Stimulated activated CD4-positive, alpha-beta T cell treated with anti-CD3 and anti-CD28 coated beads, TNF-alpha, amount 100 ng/mL, for 4 hours (primary cell): ENCODE measurements around the gene CAPNS1.
"Not testable (repeated sequence)": the region's sequence is repeated elsewhere in the genome, so short reads cannot be mapped to it uniquely, and the experiment has no call there.

Source experiments
- DNase-seq, 3 experiments: peaks; one replicate each; pipeline ENCODE4 v3.0.0-alpha.2; 2020; ENCODE audit warnings: low read depth in 3 of 3

CAPNS1 gene

GRCh38 chr19:36151144-36152018, 11.5 kb downstream of the CAPNS1 start:
- no peak for DNase-seq

- DNase-seq: no peak
These were observed 12.1 kb downstream of the CAPNS1 start for GRCh38 chr19:36152019-36152351.

DNA sequence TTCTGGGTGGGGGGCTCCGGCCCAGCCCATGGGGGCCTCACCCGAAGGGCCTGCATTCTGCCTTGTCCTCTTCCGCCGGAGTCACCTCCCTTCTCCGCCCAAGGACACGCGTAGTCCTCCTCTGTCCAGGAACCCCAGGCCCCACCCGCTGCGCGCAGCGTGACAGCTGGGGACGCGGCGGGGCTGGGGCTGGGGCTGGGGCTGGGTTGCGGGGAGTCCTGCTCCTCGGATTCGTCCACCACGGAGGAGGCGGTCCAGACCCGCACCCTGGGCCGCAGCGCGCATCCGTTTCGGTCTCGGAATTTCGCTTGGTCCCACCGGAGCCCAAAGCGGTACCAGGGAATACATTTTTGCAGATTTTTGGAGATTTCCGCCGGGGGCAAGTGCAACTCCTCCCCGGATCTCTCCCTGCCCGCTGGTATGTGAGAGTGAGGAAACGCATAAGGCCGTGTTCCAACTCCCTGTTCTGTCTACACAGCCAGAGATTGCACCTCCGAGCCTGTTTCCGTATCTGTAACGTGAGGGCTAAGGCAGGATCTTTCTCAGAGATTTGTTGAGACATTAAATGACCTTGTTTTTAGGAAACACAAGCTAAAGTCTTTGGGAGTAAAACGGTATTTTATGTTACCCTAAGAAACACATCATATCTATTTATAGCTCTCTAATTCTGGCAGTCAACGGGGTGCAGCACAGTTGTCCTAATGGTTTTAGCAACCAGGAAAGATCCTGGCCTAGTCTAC, 12.7 kb downstream of the CAPNS1 start, which contains the start of gene COX7A1:
Gene COX7A1, minus strand, starts transcription at position 96 of the 740 bp plus-strand sequence. Its CDS starts 40 bp downstream, at position 56.
- no peak for DNase-seq

DNA sequence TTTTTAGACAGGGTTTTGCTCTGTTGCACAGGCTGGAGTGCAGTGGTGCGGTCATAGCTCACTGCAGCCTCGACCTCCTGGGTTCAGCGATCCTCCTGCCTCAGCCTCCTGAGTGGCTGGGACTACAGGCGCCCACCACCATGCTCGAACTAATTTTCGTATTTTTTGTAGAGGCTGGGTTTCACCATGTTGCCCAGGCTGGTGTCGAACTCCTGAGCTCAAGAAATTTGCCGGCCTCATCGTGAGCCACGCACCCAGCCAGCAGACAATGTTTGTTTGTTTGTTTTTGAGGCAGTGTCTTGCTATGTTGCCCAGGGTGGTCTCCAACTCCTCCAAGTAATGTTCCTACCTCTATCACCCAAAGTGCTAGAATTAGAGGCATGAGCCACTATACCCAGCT, 13.3 kb downstream of the CAPNS1 start:
- no peak for DNase-seq

- no peak for DNase-seq
These were observed 21.1 kb downstream of the CAPNS1 start for GRCh38 chr19:36160821-36161596.

DNA sequence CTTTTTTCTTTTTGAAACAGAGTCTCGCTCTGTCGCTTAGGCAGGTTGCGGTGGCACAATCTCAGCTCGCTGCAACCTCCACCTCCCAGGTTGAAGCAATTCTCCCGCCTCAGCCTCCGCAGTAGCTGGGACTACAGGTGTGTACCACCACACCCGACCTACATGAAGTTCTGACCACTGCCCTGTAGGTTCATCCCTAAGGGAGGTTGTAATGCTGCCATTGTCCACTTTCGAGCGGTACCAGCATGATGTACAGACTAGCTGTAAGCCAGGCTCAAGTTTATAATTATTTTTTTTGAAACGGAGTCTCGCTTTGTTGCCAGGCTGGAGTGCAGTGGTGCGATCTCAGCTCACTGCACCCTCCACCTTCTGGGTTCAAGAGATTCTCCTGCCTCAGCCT, 23.9 kb downstream of the CAPNS1 start:
- no peak for DNase-seq

GRCh38 chr19:36169084-36169760, 29.4 kb downstream of the CAPNS1 start:
- no peak for DNase-seq

DNA sequence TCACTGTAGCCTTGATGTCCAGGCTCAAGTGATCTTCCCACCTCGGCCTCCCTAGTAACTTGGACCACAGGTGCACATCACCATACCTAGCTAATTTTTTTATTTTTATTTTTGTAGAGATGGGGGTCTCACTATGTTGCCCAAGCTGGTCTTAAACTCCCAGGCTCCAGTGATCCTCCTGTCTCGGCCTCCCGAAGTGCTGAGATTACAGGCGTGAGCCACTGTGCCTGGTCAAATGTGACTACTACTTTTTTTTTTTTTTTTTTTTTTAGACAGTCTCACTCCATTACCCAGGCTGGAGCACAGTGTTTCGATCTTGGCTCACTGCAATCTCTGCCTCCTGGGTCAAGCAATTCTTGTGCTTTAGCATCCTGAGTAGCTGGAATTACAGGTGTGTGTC, 33.0 kb downstream of the CAPNS1 start:
- no peak for DNase-seq

- not testable (repeated sequence) for DNase-seq
These were observed 34.0 kb downstream of the CAPNS1 start for GRCh38 chr19:36173846-36174245.

DNA sequence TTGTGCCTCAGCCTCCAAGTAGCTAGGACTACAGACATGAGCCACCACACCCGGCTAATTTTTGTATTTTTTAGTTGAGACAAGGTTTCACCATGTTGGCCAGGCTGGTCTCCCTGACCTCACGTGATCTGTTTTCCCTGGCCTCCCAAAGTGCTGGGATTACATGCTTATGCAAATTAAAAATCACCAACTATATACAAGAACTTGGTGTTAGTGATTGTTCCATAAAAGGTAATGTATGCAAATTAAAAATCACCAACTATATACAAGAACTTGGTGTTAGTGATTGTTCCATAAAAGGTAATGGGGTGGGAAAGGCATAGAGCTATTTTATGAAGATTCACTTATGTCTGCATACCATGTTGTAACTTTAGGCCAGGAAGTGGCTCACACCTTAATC, 39.2 kb downstream of the CAPNS1 start:
- not testable (repeated sequence) for DNase-seq

GRCh38 chr19:36182612-36183244, 42.9 kb downstream of the CAPNS1 start:
- no peak for DNase-seq

DNA sequence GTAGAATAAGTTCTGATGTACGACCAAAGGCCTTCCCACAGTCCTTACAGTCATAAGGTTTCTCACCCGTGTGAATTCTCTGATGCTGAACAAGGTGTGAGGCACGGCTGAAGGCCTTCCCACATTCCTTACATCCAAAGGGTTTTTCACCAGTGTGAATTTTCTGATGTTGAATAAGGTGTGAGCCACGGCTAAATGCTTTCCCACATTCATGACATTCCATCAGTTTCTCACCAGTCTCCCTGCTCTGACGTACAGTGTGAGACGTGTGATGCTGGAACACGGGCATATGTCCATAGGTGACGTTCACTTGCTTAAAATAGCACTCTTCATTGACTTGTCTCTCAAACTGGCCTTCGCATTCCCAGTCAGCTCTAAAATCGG, 43.4 kb downstream of the CAPNS1 start:
- no peak for DNase-seq

GRCh38 chr19:36186722-36187121, 46.9 kb downstream of the CAPNS1 start:
- DNase-seq: not testable (repeated sequence)

- DNase-seq: no peak
These were observed 56.4 kb downstream of the CAPNS1 start for GRCh38 chr19:36196249-36196648.

- no peak for DNase-seq
These were observed 58.3 kb downstream of the CAPNS1 start for GRCh38 chr19:36198119-36198518.
